WTC11 (cell line): ENCODE measurements around the gene PSMD11. TPM values are rescaled to one million over a fixed set of nuclear protein-coding genes. Genes with fewer than 3 reads are reported as not detected.
A peak's percentile ranks its signal among the peaks of the same experiment; 100 is the strongest.

ENCODE experiments used
- ATAC-seq: fragments of 200-7000 bp; cut with Tn5 transposase; 2 replicates; pipeline ENCODE4 v1.10.0; 2021; ENCODE audit warnings: mild to moderate bottlenecking, moderate library complexity
- CTCF ChIA-PET: fragments of 300-600 bp; sonication (Branson Sonifier 250); formaldehyde crosslinking; loops from one replicate; lab custom pipeline; 2021; ENCODE audit warnings: antibody characterized with exemption; lab: Charles Lee
- POLR2A ChIA-PET: fragments of 350-600 bp; sonication (Branson Sonifier 250); formaldehyde crosslinking; loops from one replicate; lab custom pipeline; 2021; ENCODE audit warnings: antibody characterized with exemption; lab: Charles Lee
- DNase-seq: peaks from one replicate; pipeline ENCODE4 v3.0.0; 2021; ENCODE audit warnings: low spot score
- H3K27ac Mint-ChIP-seq: 2 replicates; pipeline ENCODE4 v1.8.0; 2021; ENCODE audit warnings: mixed read lengths
- H3K27me3 Mint-ChIP-seq: 2 replicates; pipeline ENCODE4 v1.8.0; 2021; ENCODE audit warnings: low read depth, mild to moderate bottlenecking, moderate library complexity, mixed read lengths
- H3K36me3 Mint-ChIP-seq: 2 replicates; pipeline ENCODE4 v1.8.0; 2021; ENCODE audit warnings: mixed read lengths
- H3K4me1 Mint-ChIP-seq: 2 replicates; pipeline ENCODE4 v1.8.0; 2022; ENCODE audit warnings: mixed read lengths
- H3K4me3 Mint-ChIP-seq: 2 replicates; pipeline ENCODE4 v1.8.0; 2021; ENCODE audit warnings: mild to moderate bottlenecking, moderate library complexity, mixed read lengths
- H3K9me3 Mint-ChIP-seq: 2 replicates; pipeline ENCODE4 v1.8.0; 2021; ENCODE audit warnings: mixed read lengths
- E2F4 ChIP-seq: sonication (generic); formaldehyde crosslinking; IDR thresholded peaks from 2 replicates; pipeline ENCODE4 v1.8.1; 2022; ENCODE audit warnings: low read depth, mild to moderate bottlenecking, moderate library complexity, missing genetic modification reagents, borderline replicate concordance
- ELF4 ChIP-seq: sonication (generic); formaldehyde crosslinking; IDR thresholded peaks from 2 replicates; pipeline ENCODE4 v1.8.1; 2022; ENCODE audit warnings: low read depth, mild to moderate bottlenecking, moderate library complexity, missing genetic modification reagents
- RORB ChIP-seq: fragments of 250-450 bp; sonication (Bioruptor Pico); IDR thresholded peaks from 2 replicates; pipeline ENCODE4 v1.9.0; 2021; ENCODE audit warnings: mild to moderate bottlenecking
- SOX15 ChIP-seq: fragments of 250-450 bp; sonication (Bioruptor Pico); IDR thresholded peaks from 2 replicates; pipeline ENCODE4 v1.9.0; 2021; ENCODE audit warnings: mild to moderate bottlenecking
- SP1 ChIP-seq: sonication (generic); formaldehyde crosslinking; conservative IDR thresholded peaks from 2 replicates; pipeline ENCODE4 v1.8.1; 2022; ENCODE audit warnings: missing genetic modification reagents
- STAT6 ChIP-seq: sonication (generic); formaldehyde crosslinking; conservative IDR thresholded peaks from 2 replicates; pipeline ENCODE4 v1.8.1; 2023; ENCODE audit warnings: mild to moderate bottlenecking, low read depth, missing genetic modification reagents, moderate library complexity
- TEAD1 ChIP-seq: sonication (generic); formaldehyde crosslinking; IDR thresholded peaks from 2 replicates; pipeline ENCODE4 v1.8.0; 2022; ENCODE audit warnings: mild to moderate bottlenecking, missing genetic modification reagents
- ZBTB21 ChIP-seq: sonication (generic); formaldehyde crosslinking; IDR thresholded peaks from 2 replicates; pipeline ENCODE4 v1.8.1; 2023; ENCODE audit warnings: mild to moderate bottlenecking, missing genetic modification reagents, borderline replicate concordance
- ZNF138 ChIP-seq: sonication (generic); formaldehyde crosslinking; conservative IDR thresholded peaks from 2 replicates; pipeline ENCODE4 v1.8.1; 2022; ENCODE audit warnings: mild to moderate bottlenecking, moderate library complexity, missing genetic modification reagents
- ZNF232 ChIP-seq: sonication (generic); formaldehyde crosslinking; IDR thresholded peaks from 2 replicates; pipeline ENCODE4 v1.8.0; 2022; ENCODE audit warnings: mild to moderate bottlenecking, missing genetic modification reagents
- ZNF425 ChIP-seq: fragments of 250-450 bp; sonication (Bioruptor Pico); conservative IDR thresholded peaks from 2 replicates; pipeline ENCODE4 v1.9.0; 2021; ENCODE audit warnings: mild to moderate bottlenecking
- total RNA-seq: library from RNA; stranded (reverse); gene quantifications from 3 replicates; pipeline ENCODE4 v1.2.3, GENCODE V29; 2021
- TF ChIP-seq, protein P1 (sequence below): fragments of 250-450 bp; sonication (Bioruptor Pico); IDR thresholded peaks from 2 replicates; pipeline ENCODE4 v1.9.0; 2021; ENCODE audit warnings: mild to moderate bottlenecking
- TF ChIP-seq, protein P2 (sequence below): sonication (generic); formaldehyde crosslinking; IDR thresholded peaks from 2 replicates; pipeline ENCODE4 v1.8.1; 2023; ENCODE audit warnings: mild to moderate bottlenecking, missing genetic modification reagents, moderate library complexity
- TF ChIP-seq, protein P3 (sequence below): sonication (generic); formaldehyde crosslinking; IDR thresholded peaks from 2 replicates; pipeline ENCODE4 v1.8.1; 2023; ENCODE audit warnings: mild to moderate bottlenecking, moderate library complexity, missing genetic modification reagents
- TF ChIP-seq, protein P4 (sequence below): sonication (generic); formaldehyde crosslinking; conservative IDR thresholded peaks from 2 replicates; pipeline ENCODE4 v1.8.1; 2022; ENCODE audit warnings: mild to moderate bottlenecking, missing genetic modification reagents

Gene PSMD11
- total RNA-seq, 1 experiment from 2014 or later, result 155 TPM

DNA sequence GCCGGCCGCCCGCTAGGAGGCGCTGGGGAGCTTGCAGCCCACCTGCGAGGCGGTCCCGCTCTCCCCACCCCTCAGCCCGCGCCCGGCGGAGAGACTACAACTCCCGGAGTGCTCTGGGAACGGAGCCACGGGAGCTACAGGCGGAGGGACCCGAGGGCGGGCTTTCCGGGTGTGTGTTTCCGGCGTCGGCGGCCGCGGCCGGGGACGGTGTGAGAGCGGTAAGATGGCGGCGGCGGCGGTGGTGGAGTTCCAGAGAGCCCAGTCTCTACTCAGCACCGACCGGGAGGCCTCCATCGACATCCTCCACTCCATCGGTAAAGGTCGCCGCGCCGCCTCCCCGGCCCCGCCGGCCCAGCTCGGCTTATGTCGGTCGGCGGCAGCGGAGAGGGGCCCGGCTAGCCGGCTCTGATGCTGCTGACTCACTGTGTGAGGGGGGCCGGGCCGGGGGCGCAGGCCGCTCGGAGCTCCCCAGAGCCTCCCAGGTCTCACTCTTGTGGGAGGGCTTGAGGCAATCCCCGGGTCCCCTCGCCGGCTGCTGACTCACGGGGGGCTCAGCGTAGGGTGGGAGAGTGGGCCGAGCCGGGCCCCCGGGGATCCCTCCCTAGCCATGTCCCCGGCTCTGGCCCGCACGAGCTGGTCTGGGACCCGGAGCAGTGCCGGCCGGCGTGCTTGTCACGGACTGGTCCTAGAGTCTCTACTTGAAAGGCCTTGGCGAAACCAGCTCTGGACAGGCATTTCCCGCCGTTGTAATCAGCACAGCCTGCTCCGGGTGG is at the start of gene PSMD11 (continued):
- TF ChIP-seq, protein P1, sequence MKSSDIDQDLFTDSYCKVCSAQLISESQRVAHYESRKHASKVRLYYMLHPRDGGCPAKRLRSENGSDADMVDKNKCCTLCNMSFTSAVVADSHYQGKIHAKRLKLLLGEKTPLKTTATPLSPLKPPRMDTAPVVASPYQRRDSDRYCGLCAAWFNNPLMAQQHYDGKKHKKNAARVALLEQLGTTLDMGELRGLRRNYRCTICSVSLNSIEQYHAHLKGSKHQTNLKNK, result no peak
- TF ChIP-seq, protein P2, sequence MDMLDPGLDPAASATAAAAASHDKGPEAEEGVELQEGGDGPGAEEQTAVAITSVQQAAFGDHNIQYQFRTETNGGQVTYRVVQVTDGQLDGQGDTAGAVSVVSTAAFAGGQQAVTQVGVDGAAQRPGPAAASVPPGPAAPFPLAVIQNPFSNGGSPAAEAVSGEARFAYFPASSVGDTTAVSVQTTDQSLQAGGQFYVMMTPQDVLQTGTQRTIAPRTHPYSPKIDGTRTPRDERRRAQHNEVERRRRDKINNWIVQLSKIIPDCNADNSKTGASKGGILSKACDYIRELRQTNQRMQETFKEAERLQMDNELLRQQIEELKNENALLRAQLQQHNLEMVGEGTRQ (CRISPR knock-in tag), result peak; percentile 59; the same call in 1 of the 2 replicates
- TF ChIP-seq TEAD1 (no peak), SP1 (peak; percentile 81; the same call in 1 of the 2 replicates), SOX15 (no peak), ZNF425 (no peak), E2F4 (CRISPR knock-in tag) (no peak), ZNF232 (no peak), ZNF138 (no peak)
- TF ChIP-seq, protein P3, sequence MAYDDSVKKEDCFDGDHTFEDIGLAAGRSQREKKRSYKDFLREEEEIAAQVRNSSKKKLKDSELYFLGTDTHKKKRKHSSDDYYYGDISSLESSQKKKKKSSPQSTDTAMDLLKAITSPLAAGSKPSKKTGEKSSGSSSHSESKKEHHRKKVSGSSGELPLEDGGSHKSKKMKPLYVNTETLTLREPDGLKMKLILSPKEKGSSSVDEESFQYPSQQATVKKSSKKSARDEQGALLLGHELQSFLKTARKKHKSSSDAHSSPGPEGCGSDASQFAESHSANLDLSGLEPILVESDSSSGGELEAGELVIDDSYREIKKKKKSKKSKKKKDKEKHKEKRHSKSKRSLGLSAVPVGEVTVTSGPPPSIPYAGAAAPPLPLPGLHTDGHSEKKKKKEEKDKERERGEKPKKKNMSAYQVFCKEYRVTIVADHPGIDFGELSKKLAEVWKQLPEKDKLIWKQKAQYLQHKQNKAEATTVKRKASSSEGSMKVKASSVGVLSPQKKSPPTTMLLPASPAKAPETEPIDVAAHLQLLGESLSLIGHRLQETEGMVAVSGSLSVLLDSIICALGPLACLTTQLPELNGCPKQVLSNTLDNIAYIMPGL (CRISPR knock-in tag), result peak; percentile 77
- TF ChIP-seq, all 79 proteins: peak for 10

DNA sequence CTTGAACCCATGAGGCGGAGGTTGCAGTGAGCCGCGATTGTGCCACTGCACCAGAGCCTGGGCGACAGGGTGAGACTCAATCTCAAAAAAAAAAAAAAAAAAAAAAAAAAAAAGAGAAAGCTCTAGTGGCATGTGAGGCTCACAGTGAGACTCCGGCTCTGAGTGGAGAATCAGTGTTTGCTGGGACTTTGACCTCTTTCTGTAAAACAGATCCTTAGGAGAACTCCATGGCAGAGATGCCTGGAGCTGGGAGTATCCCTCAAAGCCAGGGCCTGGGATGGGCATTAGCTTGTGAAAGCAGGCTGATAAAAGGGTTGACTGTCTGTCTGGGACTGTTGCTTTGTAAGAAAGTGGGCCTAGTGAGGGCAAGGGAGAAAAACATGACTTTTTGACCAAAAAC is 48.0 kb upstream of the PSMD11 start:
- Mint-ChIP-seq H3K9me3 (peaks cover 9% of the 10 kb centered on the region), H3K27me3 (no peaks in the 10 kb centered on the region), H3K4me1 (no peaks in the 10 kb centered on the region), H3K4me3 (no peak overlapping the region), H3K36me3 (0 out of 2 replicates have a peak, but pooled peaks cover 5% of the 10 kb centered on the region), H3K27ac (peak overlapping the region; percentile 83)
- ATAC-seq (no peak), DNase-seq (no peak)
- ChIA-PET CTCF (interaction anchor here (0.7 to 1.6 kb wide), 3 partner anchors 48 to 376 kb away, joined by 3 to 6 read pairs (median 3); partner anchors contain the start of gene PSMD11), POLR2A (no interaction called here)
- TF ChIP-seq ZNF425, result no peak
- TF ChIP-seq RORB (CRISPR knock-in tag), result no peak
- TF ChIP-seq, protein P4, sequence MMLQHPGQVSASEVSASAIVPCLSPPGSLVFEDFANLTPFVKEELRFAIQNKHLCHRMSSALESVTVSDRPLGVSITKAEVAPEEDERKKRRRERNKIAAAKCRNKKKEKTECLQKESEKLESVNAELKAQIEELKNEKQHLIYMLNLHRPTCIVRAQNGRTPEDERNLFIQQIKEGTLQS, result no peak
- no peak for TF ChIP-seq TEAD1
- TF ChIP-seq ZBTB21, result no peak
- TF ChIP-seq STAT6 (CRISPR knock-in tag), result no peak
- TF ChIP-seq ELF4 (CRISPR knock-in tag), result no peak
